Osteoblast (primary cell): ENCODE data around the gene RTBDN. TPM values are rescaled to one million over a fixed set of nuclear protein-coding genes. Genes with fewer than 3 reads are reported as not detected.

Experiments
- DNase-seq: peaks from one replicate; pipeline ENCODE4 v3.0.0; 2011; ENCODE audit warnings: low spot score, mixed read lengths; ENCODE audit not compliant: insufficient read length; ENCODE audit errors: missing footprints
- H2AFZ ChIP-seq: 2 replicates; pipeline ENCODE4 v1.6.0; 2011; ENCODE audit warnings: mild to moderate bottlenecking, low read length
- H3K27ac ChIP-seq: 2 replicates; pipeline ENCODE4 v1.5.1; 2011; ENCODE audit warnings: mild to moderate bottlenecking, low read depth, low read length, moderate library complexity
- H3K27me3 ChIP-seq: 2 replicates; pipeline ENCODE4 v1.6.0; 2012; ENCODE audit warnings: mild to moderate bottlenecking, control low read depth, inconsistent platforms, low read length, moderate library complexity; ENCODE audit not compliant: insufficient read depth
- H3K36me3 ChIP-seq: 2 replicates; pipeline ENCODE4 v1.5.1; 2011; ENCODE audit warnings: mild to moderate bottlenecking, low read length, control low read depth, moderate library complexity; ENCODE audit not compliant: insufficient read depth
- H3K4me1 ChIP-seq: 2 replicates; pipeline ENCODE4 v1.5.1; 2011; ENCODE audit warnings: mild to moderate bottlenecking, low read length, control low read depth, moderate library complexity; ENCODE audit not compliant: insufficient read depth
- H3K4me2 ChIP-seq: 2 replicates; pipeline ENCODE4 v1.6.0; 2011; ENCODE audit warnings: mild to moderate bottlenecking, low read length; ENCODE audit not compliant: insufficient read depth
- H3K4me3 ChIP-seq: fragments of 200-600 bp; sonication (generic); 3 replicates; pipeline ENCODE4 v1.5.1; 2012; ENCODE audit warnings: mild to moderate bottlenecking, low read length, inconsistent platforms; ENCODE audit not compliant: insufficient read depth
- H3K79me2 ChIP-seq: 2 replicates; pipeline ENCODE4 v1.6.0; 2012; ENCODE audit warnings: mild to moderate bottlenecking, low read length, control low read depth, inconsistent platforms; ENCODE audit not compliant: insufficient read depth
- H3K9me3 ChIP-seq: 2 replicates; pipeline ENCODE4 v1.5.1; 2011; ENCODE audit warnings: low read depth, low read length, control low read depth
- H4K20me1 ChIP-seq: 2 replicates; pipeline ENCODE4 v1.6.0; 2012; ENCODE audit warnings: mild to moderate bottlenecking, low read length, control low read depth; ENCODE audit not compliant: insufficient read depth
- CTCF ChIP-seq: IDR thresholded peaks from 2 replicates; pipeline ENCODE4 v1.5.1; 2011; ENCODE audit warnings: mild to moderate bottlenecking, low read depth, low read length, moderate library complexity; ENCODE audit errors: extremely low read depth
- total RNA-seq: library from RNA; depleted of rRNA; stranded (reverse); fragments of >200 nt; gene quantifications from 2 replicates; pipeline ENCODE4 v1.2.3, GENCODE V29; 2012

Gene RTBDN
- total RNA-seq, 1 donor = not detected

- Histone ChIP-seq H3K4me1 (peaks cover 30% of the 10 kb centered on the region), H3K4me3 (peak overlapping the region; percentile 98), H3K27me3 (no peaks in the 10 kb centered on the region), H3K27ac (peak overlapping the region; percentile 92), H3K9me3 (no peaks in the 10 kb centered on the region), H3K4me2 (peak overlapping the region; percentile 88), H2AFZ (no peak overlapping the region), H3K79me2 (peaks cover 21% of the 10 kb centered on the region), H4K20me1 (peaks cover 12% of the 10 kb centered on the region), H3K36me3 (no peaks in the 10 kb centered on the region)
- no peak for TF ChIP-seq CTCF
- DNase-seq = peak; percentile 91
These were observed 42.1 kb downstream of the RTBDN start for GRCh38 chr19:12792051-12792852.

- peak; percentile 100 for DNase-seq
- no peak for TF ChIP-seq CTCF
- Histone ChIP-seq H3K27me3 (no peaks in the 10 kb centered on the region), H4K20me1 (peaks cover 12% of the 10 kb centered on the region), H3K36me3 (no peaks in the 10 kb centered on the region), H3K9me3 (no peaks in the 10 kb centered on the region), H3K27ac (peak within 1 kb of the TSS; percentile 92), H3K4me3 (peak within 1 kb of the TSS; percentile 98), H3K4me1 (peaks cover 30% of the 10 kb centered on the region), H3K79me2 (peaks cover 21% of the 10 kb centered on the region), H2AFZ (no peak within 1 kb of the TSS), H3K4me2 (peak within 1 kb of the TSS; percentile 88)
These were observed 42.9 kb downstream of the RTBDN start, which contains the start of gene JUNB for GRCh38 chr19:12791345-12792050. Gene JUNB (plus strand): TSS chr19:12791486. CDS start chr19:12791772, 286 bp downstream.

- Histone ChIP-seq H3K27me3 (no peaks in the 10 kb centered on the region), H3K4me3 (peak overlapping the region; percentile 98), H3K27ac (peak overlapping the region; percentile 92), H3K4me1 (peaks cover 30% of the 10 kb centered on the region), H3K79me2 (peaks cover 21% of the 10 kb centered on the region), H3K9me3 (no peaks in the 10 kb centered on the region), H3K36me3 (no peaks in the 10 kb centered on the region), H3K4me2 (peak overlapping the region; percentile 88), H4K20me1 (peaks cover 12% of the 10 kb centered on the region), H2AFZ (no peak overlapping the region)
- peak; percentile 88 for DNase-seq
- no peak for TF ChIP-seq CTCF
These were observed 43.6 kb downstream of the RTBDN start for GRCh38 chr19:12790628-12791344.
